A549 (cell line): ENCODE data around the gene GOLGA8B.

Experiments used
- CTCF ChIP-seq: fragments of >200 bp; sonication (Bioruptor Twin); formaldehyde crosslinking; IDR thresholded peaks from 3 replicates; pipeline ENCODE4 v1.5.1; 2016
- GATA3 ChIP-seq: IDR thresholded peaks from 2 replicates; pipeline ENCODE4 v1.6.1; 2012; ENCODE audit warnings: borderline replicate concordance

GRCh38 chr15:34613997-34614396 lies 30.5 kb upstream of the GOLGA8B start:
- TF ChIP-seq GATA3 (no peak), CTCF (no peak)
